K562 (cell line): Measurements from ENCODE around the gene SPTLC2. TPM values are rescaled to one million over a fixed set of nuclear protein-coding genes. Genes with fewer than 3 reads are reported as not detected.

Source experiments
- C11orf30 ChIP-seq: fragments of 450-650 bp; IDR thresholded peaks from 2 replicates; pipeline ENCODE4 v1.6.1; 2016; ENCODE audit warnings: low read depth, mild to moderate bottlenecking
- CTBP1 ChIP-seq: fragments of 450-650 bp; IDR thresholded peaks from 2 replicates; pipeline ENCODE4 v1.6.1; 2016; ENCODE audit warnings: borderline replicate concordance
- KAT7 ChIP-seq: sonication (generic); formaldehyde crosslinking; IDR thresholded peaks from 2 replicates; pipeline ENCODE4 v1.8.0; 2022; ENCODE audit warnings: missing genetic modification reagents, mild to moderate bottlenecking, borderline replicate concordance
- PYGO2 ChIP-seq: fragments of 450-650 bp; IDR thresholded peaks from 2 replicates; pipeline ENCODE4 v1.6.1; 2016; ENCODE audit warnings: mild to moderate bottlenecking, missing genetic modification characterization, moderate library complexity, missing compliant biosample characterization
- RBM34 ChIP-seq: fragments of 200-400 bp; formaldehyde crosslinking; IDR thresholded peaks from 2 replicates; pipeline ENCODE4 v1.6.1; 2018; ENCODE audit warnings: low read length, borderline replicate concordance; ENCODE audit not compliant: insufficient read depth
- TCF3 ChIP-seq: sonication (generic); formaldehyde crosslinking; IDR thresholded peaks from 2 replicates; pipeline ENCODE4 v1.4.0; 2020; ENCODE audit warnings: mild to moderate bottlenecking, missing genetic modification reagents
- THRAP3 ChIP-seq: fragments of 450-650 bp; IDR thresholded peaks from 2 replicates; pipeline ENCODE4 v1.6.1; 2016; ENCODE audit warnings: mild to moderate bottlenecking, inconsistent platforms, borderline replicate concordance
- ZFPM2 ChIP-seq: fragments of 250-450 bp; sonication (Bioruptor Pico); IDR thresholded peaks from 2 replicates; pipeline ENCODE4 v1.5.1; 2022; ENCODE audit warnings: mild to moderate bottlenecking
- ZNF174 ChIP-seq: fragments of 250-450 bp; sonication (Bioruptor Pico); IDR thresholded peaks from 2 replicates; pipeline ENCODE4 v1.4.0; 2020; ENCODE audit warnings: mild to moderate bottlenecking
- ZNF644 ChIP-seq: fragments of 200-800 bp; sonication (Bioruptor generic); IDR thresholded peaks from 2 replicates; pipeline ENCODE4 v1.6.1; 2016; ENCODE audit warnings: low read depth, missing genetic modification characterization, missing compliant biosample characterization
- polyA plus RNA-seq, 8 experiments: library from polyadenylated mRNA; depleted of rRNA in 4 of 8; stranded (reverse) in 5 of 8; unstranded in 3 of 8; fragments of >200 nt; fragmentation: Nextera tagmentation in 2 of 8; fragmentation: Illumina TruSeq in 1 of 8; extraction: Ambion mirVana in 2 of 8; extraction: Trizol in 1 of 8; gene quantifications; 2 replicates each; pipeline versions ENCODE4 v1.2.1 to v1.2.3, GENCODE V29; 2011 to 2014; ENCODE audit warnings: inconsistent platforms in 1 of 8, missing spikeins in 1 of 8
- total RNA-seq, 7 experiments: library from RNA; depleted of rRNA in 6 of 7; stranded (reverse); fragments of >200 nt in 6 of 7; fragmentation: Illumina TruSeq in 2 of 7; extraction: Trizol in 2 of 7; gene quantifications; 2 replicates each; pipeline versions ENCODE4 v1.2.1 to v1.2.3, GENCODE V29; 2011 to 2021; ENCODE audit warnings: low replicate concordance in 1 of 7
- TF ChIP-seq, protein P1 (sequence below): fragments of 450-650 bp; IDR thresholded peaks from 2 replicates; pipeline ENCODE4 v1.6.1; 2016; ENCODE audit warnings: borderline replicate concordance
- TF ChIP-seq, protein P2 (sequence below): fragments of 200-600 bp; sonication (generic); IDR thresholded peaks from one replicate; pipeline ENCODE4 v1.6.1; 2012; ENCODE audit warnings: mild to moderate bottlenecking, low read depth, low read length, inconsistent platforms

SPTLC2 gene
- total and polyA plus RNA-seq, 9 of the 15 experiments (the other 6 are each of a cell fraction or from before 2014, with no cell fraction given), result 4.5 to 30.4 (median 14.0) TPM

DNA sequence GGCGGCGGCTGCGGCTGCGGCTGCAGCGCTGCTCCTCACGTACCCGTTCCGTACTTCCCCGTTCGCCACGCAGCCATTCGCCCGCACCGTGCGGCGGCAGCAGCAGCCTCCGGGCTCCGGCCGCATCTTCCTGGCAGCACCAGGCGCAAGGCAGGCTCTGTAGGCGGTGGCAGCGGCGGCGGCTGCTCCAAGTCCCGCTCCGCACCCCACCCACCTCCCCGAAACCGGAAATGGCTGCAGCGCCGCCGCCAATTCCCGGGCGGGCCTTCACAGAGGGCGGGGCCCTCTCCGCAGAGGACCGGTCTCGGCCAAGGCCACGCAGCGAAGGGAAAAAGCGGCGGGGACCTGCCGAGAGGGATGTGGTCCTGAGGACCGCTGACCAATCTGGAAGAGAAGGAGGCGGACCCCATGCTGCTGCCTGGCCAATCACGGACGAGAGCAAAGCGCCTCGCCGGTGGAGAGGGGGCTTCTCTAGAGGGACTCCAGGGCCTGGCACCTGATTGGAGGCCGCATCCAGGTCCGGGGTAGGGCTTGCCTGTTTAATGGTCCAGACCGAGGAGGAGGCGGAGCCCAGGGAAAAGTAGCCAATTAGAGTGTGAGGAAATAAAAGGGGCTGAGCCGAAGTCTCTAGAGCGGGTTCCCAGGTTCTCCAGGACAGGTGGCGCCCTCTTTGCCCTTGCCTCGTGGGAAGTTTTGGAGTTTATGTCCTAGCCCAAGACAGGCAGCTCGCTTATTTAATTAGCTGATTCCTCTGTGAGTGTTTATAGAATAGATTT is at the start of gene SPTLC2 (continued):
- no peak for TF ChIP-seq RBM34
- no peak for TF ChIP-seq THRAP3
- no peak for TF ChIP-seq TCF3 (CRISPR knock-in tag)
- TF ChIP-seq, protein P1, sequence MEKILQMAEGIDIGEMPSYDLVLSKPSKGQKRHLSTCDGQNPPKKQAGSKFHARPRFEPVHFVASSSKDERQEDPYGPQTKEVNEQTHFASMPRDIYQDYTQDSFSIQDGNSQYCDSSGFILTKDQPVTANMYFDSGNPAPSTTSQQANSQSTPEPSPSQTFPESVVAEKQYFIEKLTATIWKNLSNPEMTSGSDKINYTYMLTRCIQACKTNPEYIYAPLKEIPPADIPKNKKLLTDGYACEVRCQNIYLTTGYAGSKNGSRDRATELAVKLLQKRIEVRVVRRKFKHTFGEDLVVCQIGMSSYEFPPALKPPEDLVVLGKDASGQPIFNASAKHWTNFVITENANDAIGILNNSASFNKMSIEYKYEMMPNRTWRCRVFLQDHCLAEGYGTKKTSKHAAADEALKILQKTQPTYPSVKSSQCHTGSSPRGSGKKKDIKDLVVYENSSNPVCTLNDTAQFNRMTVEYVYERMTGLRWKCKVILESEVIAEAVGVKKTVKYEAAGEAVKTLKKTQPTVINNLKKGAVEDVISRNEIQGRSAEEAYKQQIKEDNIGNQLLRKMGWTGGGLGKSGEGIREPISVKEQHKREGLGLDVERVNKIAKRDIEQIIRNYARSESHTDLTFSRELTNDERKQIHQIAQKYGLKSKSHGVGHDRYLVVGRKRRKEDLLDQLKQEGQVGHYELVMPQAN, result no peak
- no peak; the same call in 1 of the 2 replicates for TF ChIP-seq KAT7
- TF ChIP-seq CTBP1, result peak; percentile 64
- TF ChIP-seq ZNF174 (CRISPR knock-in tag), result no peak
- TF ChIP-seq PYGO2 (tag), result no peak
- TF ChIP-seq, protein P2, sequence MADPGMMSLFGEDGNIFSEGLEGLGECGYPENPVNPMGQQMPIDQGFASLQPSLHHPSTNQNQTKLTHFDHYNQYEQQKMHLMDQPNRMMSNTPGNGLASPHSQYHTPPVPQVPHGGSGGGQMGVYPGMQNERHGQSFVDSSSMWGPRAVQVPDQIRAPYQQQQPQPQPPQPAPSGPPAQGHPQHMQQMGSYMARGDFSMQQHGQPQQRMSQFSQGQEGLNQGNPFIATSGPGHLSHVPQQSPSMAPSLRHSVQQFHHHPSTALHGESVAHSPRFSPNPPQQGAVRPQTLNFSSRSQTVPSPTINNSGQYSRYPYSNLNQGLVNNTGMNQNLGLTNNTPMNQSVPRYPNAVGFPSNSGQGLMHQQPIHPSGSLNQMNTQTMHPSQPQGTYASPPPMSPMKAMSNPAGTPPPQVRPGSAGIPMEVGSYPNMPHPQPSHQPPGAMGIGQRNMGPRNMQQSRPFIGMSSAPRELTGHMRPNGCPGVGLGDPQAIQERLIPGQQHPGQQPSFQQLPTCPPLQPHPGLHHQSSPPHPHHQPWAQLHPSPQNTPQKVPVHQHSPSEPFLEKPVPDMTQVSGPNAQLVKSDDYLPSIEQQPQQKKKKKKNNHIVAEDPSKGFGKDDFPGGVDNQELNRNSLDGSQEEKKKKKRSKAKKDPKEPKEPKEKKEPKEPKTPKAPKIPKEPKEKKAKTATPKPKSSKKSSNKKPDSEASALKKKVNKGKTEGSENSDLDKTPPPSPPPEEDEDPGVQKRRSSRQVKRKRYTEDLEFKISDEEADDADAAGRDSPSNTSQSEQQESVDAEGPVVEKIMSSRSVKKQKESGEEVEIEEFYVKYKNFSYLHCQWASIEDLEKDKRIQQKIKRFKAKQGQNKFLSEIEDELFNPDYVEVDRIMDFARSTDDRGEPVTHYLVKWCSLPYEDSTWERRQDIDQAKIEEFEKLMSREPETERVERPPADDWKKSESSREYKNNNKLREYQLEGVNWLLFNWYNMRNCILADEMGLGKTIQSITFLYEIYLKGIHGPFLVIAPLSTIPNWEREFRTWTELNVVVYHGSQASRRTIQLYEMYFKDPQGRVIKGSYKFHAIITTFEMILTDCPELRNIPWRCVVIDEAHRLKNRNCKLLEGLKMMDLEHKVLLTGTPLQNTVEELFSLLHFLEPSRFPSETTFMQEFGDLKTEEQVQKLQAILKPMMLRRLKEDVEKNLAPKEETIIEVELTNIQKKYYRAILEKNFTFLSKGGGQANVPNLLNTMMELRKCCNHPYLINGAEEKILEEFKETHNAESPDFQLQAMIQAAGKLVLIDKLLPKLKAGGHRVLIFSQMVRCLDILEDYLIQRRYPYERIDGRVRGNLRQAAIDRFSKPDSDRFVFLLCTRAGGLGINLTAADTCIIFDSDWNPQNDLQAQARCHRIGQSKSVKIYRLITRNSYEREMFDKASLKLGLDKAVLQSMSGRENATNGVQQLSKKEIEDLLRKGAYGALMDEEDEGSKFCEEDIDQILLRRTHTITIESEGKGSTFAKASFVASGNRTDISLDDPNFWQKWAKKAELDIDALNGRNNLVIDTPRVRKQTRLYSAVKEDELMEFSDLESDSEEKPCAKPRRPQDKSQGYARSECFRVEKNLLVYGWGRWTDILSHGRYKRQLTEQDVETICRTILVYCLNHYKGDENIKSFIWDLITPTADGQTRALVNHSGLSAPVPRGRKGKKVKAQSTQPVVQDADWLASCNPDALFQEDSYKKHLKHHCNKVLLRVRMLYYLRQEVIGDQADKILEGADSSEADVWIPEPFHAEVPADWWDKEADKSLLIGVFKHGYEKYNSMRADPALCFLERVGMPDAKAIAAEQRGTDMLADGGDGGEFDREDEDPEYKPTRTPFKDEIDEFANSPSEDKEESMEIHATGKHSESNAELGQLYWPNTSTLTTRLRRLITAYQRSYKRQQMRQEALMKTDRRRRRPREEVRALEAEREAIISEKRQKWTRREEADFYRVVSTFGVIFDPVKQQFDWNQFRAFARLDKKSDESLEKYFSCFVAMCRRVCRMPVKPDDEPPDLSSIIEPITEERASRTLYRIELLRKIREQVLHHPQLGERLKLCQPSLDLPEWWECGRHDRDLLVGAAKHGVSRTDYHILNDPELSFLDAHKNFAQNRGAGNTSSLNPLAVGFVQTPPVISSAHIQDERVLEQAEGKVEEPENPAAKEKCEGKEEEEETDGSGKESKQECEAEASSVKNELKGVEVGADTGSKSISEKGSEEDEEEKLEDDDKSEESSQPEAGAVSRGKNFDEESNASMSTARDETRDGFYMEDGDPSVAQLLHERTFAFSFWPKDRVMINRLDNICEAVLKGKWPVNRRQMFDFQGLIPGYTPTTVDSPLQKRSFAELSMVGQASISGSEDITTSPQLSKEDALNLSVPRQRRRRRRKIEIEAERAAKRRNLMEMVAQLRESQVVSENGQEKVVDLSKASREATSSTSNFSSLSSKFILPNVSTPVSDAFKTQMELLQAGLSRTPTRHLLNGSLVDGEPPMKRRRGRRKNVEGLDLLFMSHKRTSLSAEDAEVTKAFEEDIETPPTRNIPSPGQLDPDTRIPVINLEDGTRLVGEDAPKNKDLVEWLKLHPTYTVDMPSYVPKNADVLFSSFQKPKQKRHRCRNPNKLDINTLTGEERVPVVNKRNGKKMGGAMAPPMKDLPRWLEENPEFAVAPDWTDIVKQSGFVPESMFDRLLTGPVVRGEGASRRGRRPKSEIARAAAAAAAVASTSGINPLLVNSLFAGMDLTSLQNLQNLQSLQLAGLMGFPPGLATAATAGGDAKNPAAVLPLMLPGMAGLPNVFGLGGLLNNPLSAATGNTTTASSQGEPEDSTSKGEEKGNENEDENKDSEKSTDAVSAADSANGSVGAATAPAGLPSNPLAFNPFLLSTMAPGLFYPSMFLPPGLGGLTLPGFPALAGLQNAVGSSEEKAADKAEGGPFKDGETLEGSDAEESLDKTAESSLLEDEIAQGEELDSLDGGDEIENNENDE, result no peak
- no peak for TF ChIP-seq ZNF644
- no peak for TF ChIP-seq ZFPM2 (CRISPR knock-in tag)
- TF ChIP-seq C11orf30, result no peak
